Sigmoid colon (tissue), 3 donors: Measurements from ENCODE around the gene ADAM23.

Source experiments
- CTCF ChIP-seq, 4 experiments: fragments of 450-650 bp in 3 of 4; fragments of 200-600 bp in 1 of 4; IDR thresholded peaks; one replicate each; pipeline ENCODE4 v1.5.1; 2016 to 2019; ENCODE audit warnings: antibody characterized with exemption in 4 of 4, mild to moderate bottlenecking in 3 of 4, moderate library complexity in 2 of 4
- POLR2A ChIP-seq, 2 donors: fragments of 450-650 bp; IDR thresholded peaks; one replicate each; pipeline ENCODE4 v1.6.1; 2016; ENCODE audit warnings: antibody characterized with exemption in 2 of 2, mild to moderate bottlenecking in 2 of 2, moderate library complexity in 2 of 2

- TF ChIP-seq POLR2A (IDR thresholded peaks at IDR 0.05): no peak
- no peak for TF ChIP-seq CTCF (IDR thresholded peaks at IDR 0.05)
Measured at GRCh38 chr2:206433190-206433589, 10.1 kb upstream of the ADAM23 start.
